Measurements from ENCODE around the gene ABHD14A.

- TF ChIP-seq, protein P1, sequence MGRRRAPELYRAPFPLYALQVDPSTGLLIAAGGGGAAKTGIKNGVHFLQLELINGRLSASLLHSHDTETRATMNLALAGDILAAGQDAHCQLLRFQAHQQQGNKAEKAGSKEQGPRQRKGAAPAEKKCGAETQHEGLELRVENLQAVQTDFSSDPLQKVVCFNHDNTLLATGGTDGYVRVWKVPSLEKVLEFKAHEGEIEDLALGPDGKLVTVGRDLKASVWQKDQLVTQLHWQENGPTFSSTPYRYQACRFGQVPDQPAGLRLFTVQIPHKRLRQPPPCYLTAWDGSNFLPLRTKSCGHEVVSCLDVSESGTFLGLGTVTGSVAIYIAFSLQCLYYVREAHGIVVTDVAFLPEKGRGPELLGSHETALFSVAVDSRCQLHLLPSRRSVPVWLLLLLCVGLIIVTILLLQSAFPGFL (CRISPR knock-in tag; IDR thresholded peaks at IDR 0.05; ENCODE audit: borderline replicate concordance): no peak
- TF ChIP-seq CTCF (IDR thresholded peaks at IDR 0.05): no peak
- TF ChIP-seq, protein P2, sequence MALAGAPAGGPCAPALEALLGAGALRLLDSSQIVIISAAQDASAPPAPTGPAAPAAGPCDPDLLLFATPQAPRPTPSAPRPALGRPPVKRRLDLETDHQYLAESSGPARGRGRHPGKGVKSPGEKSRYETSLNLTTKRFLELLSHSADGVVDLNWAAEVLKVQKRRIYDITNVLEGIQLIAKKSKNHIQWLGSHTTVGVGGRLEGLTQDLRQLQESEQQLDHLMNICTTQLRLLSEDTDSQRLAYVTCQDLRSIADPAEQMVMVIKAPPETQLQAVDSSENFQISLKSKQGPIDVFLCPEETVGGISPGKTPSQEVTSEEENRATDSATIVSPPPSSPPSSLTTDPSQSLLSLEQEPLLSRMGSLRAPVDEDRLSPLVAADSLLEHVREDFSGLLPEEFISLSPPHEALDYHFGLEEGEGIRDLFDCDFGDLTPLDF (CRISPR knock-in tag; IDR thresholded peaks at IDR 0.05): no peak
- TF ChIP-seq NFYB (CRISPR knock-in tag; conservative IDR thresholded peaks at IDR 0.05; ENCODE audit: low read depth): no peak
- no peak for TF ChIP-seq TEAD4 (CRISPR knock-in tag; IDR thresholded peaks at IDR 0.05)
- TF ChIP-seq USF2 (CRISPR knock-in tag; IDR thresholded peaks at IDR 0.05): no peak
- TF ChIP-seq ATF3 (CRISPR knock-in tag; conservative IDR thresholded peaks at IDR 0.05): no peak
- no peak for TF ChIP-seq ZNF317 (CRISPR knock-in tag; IDR thresholded peaks at IDR 0.05; ENCODE audit: borderline replicate concordance, low read depth)
Measured at GRCh38 chr3:51992017-51992682, 17.3 kb downstream of the ABHD14A start.
